GM10248 (cell line): ENCODE data around the gene AKIRIN1.

ENCODE experiments used
- CTCF ChIA-PET: fragments of 300-600 bp; sonication (Branson Sonifier 250); formaldehyde crosslinking; extraction: SDS; loops from one replicate; lab custom pipeline; 2021; ENCODE audit warnings: antibody characterized with exemption; lab: Yijun Ruan, JAX
- POLR2A ChIA-PET: fragments of 350-650 bp; sonication (Branson Sonifier 250); formaldehyde crosslinking; extraction: SDS; loops from one replicate; lab custom pipeline; 2020; ENCODE audit warnings: antibody characterized with exemption; lab: Yijun Ruan, JAX
- DNase-seq: peaks from one replicate; pipeline ENCODE4 v3.0.0; 2012; ENCODE audit errors: extremely low spot score
- CTCF ChIP-seq: IDR thresholded peaks from 2 replicates; pipeline ENCODE4 v1.5.1; 2012; ENCODE audit warnings: mild to moderate bottlenecking, low read depth; ENCODE audit errors: extremely low read depth, missing control alignments, control extremely low read depth

AKIRIN1 gene

GRCh38 chr1:38997901-38998190, 6.8 kb downstream of the AKIRIN1 start:
- CTCF ChIA-PET = interaction anchor here (0.9 kb wide), 1 partner anchor 18 kb away, joined by 3 read pairs; no protein-coding TSS in a partner anchor
- POLR2A ChIA-PET = no interaction called here
- TF ChIP-seq CTCF = no peak
- DNase-seq = no peak

- no peak for TF ChIP-seq CTCF
- no peak for DNase-seq
- ChIA-PET POLR2A (interaction anchor here (0.6 kb wide), 1 partner anchor 108 kb away, joined by 5 read pairs; no protein-coding TSS in a partner anchor), CTCF (interaction anchor here (1.2 kb wide), 2 partner anchors 9 to 120 kb away, joined by 3 to 6 read pairs; partner anchors contain the start of gene GJA9)
These were observed 10.7 kb downstream of the AKIRIN1 start for GRCh38 chr1:39001516-39002421.

- DNase-seq = no peak
- TF ChIP-seq CTCF = no peak
- ChIA-PET CTCF (interaction anchor here (1.2 to 1.6 kb wide), 4 partner anchors 11 to 122 kb away, joined by 3 to 6 read pairs (median 4); partner anchors contain the start of genes GJA9 and NDUFS5), POLR2A (interaction anchor here (1.0 kb wide), 1 partner anchor 27 kb away, joined by 6 read pairs; no protein-coding TSS in a partner anchor)
These were observed 12.2 kb downstream of the AKIRIN1 start for GRCh38 chr1:39003281-39003680.

- no peak for TF ChIP-seq CTCF
- POLR2A ChIA-PET = interaction anchor here (1.0 kb wide), 1 partner anchor 26 kb away, joined by 6 read pairs; no protein-coding TSS in a partner anchor
- DNase-seq = no peak
- CTCF ChIA-PET = interaction anchor here (1.4 to 1.6 kb wide), 2 partner anchors 22 to 38 kb away, joined by 3 to 5 read pairs; partner anchors contain the start of gene NDUFS5
These were observed 12.7 kb downstream of the AKIRIN1 start for GRCh38 chr1:39003794-39004193.

GRCh38 chr1:39006287-39006686, 15.2 kb downstream of the AKIRIN1 start:
- CTCF ChIA-PET = interaction anchor here (0.6 kb wide), 1 partner anchor 42 kb away, joined by 3 read pairs; no protein-coding TSS in a partner anchor
- TF ChIP-seq CTCF = no peak
- DNase-seq = no peak
- POLR2A ChIA-PET = interaction anchor here (1.6 kb wide), 1 partner anchor 20 kb away, joined by 4 read pairs; the partner anchor contains the start of gene NDUFS5
